Neuronal stem cell (in vitro differentiated cells): ENCODE data around the gene METTL24.

ENCODE experiments used
- DNase-seq: peaks from one replicate; pipeline ENCODE4 v3.0.0-alpha.2; 2013; ENCODE audit warnings: low spot score
- H2AFZ ChIP-seq: one replicate; pipeline ENCODE4 v1.6.1; 2013; ENCODE audit warnings: mild to moderate bottlenecking, low read length, inconsistent platforms
- H2AK5ac ChIP-seq: 2 replicates; pipeline ENCODE4 v1.6.1; 2013; ENCODE audit warnings: low read depth, mild to moderate bottlenecking, inconsistent platforms, low read length, moderate library complexity, mixed read lengths
- H2BK120ac ChIP-seq: 2 replicates; pipeline ENCODE4 v1.6.1; 2013; ENCODE audit warnings: low read depth, mild to moderate bottlenecking, inconsistent platforms, low read length, moderate library complexity, mixed read lengths
- H2BK12ac ChIP-seq: one replicate; pipeline ENCODE4 v1.6.1; 2013; ENCODE audit warnings: low read length, inconsistent platforms
- H2BK15ac ChIP-seq: 2 replicates; pipeline ENCODE4 v1.6.1; 2013; ENCODE audit warnings: mild to moderate bottlenecking, low read length, inconsistent platforms, mixed read lengths
- H2BK5ac ChIP-seq: one replicate; pipeline ENCODE4 v1.6.1; 2013; ENCODE audit warnings: inconsistent platforms, mild to moderate bottlenecking, low read length, moderate library complexity
- H3K14ac ChIP-seq: one replicate; pipeline ENCODE4 v1.6.1; 2013; ENCODE audit warnings: low read length, inconsistent platforms
- H3K18ac ChIP-seq: 2 replicates; pipeline ENCODE4 v1.6.1; 2013; ENCODE audit warnings: low read length, inconsistent platforms
- H3K23ac ChIP-seq: 2 replicates; pipeline ENCODE4 v1.6.1; 2013; ENCODE audit warnings: low read depth, mild to moderate bottlenecking, mixed read lengths, low read length, inconsistent platforms; ENCODE audit not compliant: poor library complexity
- H3K27ac ChIP-seq: replicated peaks from 3 replicates; pipeline ENCODE4 v1.5.1; 2013; ENCODE audit warnings: low read length, inconsistent platforms
- H3K27me3 ChIP-seq, 3 experiments: 2 replicates each; pipeline ENCODE4 v1.6.1; 2013; ENCODE audit warnings: low read length in 3 of 3, mild to moderate bottlenecking in 2 of 3, inconsistent platforms in 1 of 3, low read depth in 1 of 3, mixed read lengths in 1 of 3, moderate library complexity in 1 of 3; ENCODE audit not compliant: control insufficient read depth in 3 of 3, insufficient read depth in 3 of 3
- H3K36me3 ChIP-seq, 2 donors: replicated peaks in 1 of 2; 2 replicates each; pipeline ENCODE4 v1.6.1; 2013; ENCODE audit warnings: low read length in 2 of 2; ENCODE audit not compliant: control insufficient read depth in 2 of 2, insufficient read depth in 2 of 2
- H3K4ac ChIP-seq: 2 replicates; pipeline ENCODE4 v1.6.1; 2013; ENCODE audit warnings: inconsistent platforms, mild to moderate bottlenecking, low read length, moderate library complexity
- H3K4me1 ChIP-seq, 2 donors: 1 replicate in 1 of 2; 2 replicates in 1 of 2; pipeline ENCODE4 v1.6.1; 2013; ENCODE audit warnings: low read length in 2 of 2, low read depth in 1 of 2; ENCODE audit not compliant: control insufficient read depth in 2 of 2, insufficient read depth in 1 of 2
- H3K4me2 ChIP-seq: one replicate; pipeline ENCODE4 v1.6.1; 2013; ENCODE audit warnings: mild to moderate bottlenecking, low read length, inconsistent platforms; ENCODE audit not compliant: insufficient read depth, poor library complexity, severe bottlenecking
- H3K4me3 ChIP-seq, 2 donors: 2 replicates each; pipeline ENCODE4 v1.5.1; 2013; ENCODE audit warnings: low read length in 2 of 2, mild to moderate bottlenecking in 2 of 2, inconsistent platforms in 1 of 2, moderate library complexity in 1 of 2
- H3K79me1 ChIP-seq: one replicate; pipeline ENCODE4 v1.6.1; 2013; ENCODE audit warnings: low read depth, mild to moderate bottlenecking, inconsistent platforms, low read length, moderate library complexity
- H3K9ac ChIP-seq: one replicate; pipeline ENCODE4 v1.6.1; 2013; ENCODE audit warnings: mild to moderate bottlenecking, low read depth, low read length, inconsistent platforms; ENCODE audit not compliant: poor library complexity
- H3K9me3 ChIP-seq, 2 donors: replicated peaks in 1 of 2; 2 replicates each; pipeline versions ENCODE3 to v1.6.1; 2013; ENCODE audit warnings: low read length in 2 of 2, mild to moderate bottlenecking in 2 of 2, inconsistent platforms in 1 of 2, low read depth in 1 of 2, mixed read lengths in 1 of 2, moderate library complexity in 1 of 2; ENCODE audit not compliant: control insufficient read depth in 2 of 2, insufficient read depth in 1 of 2
- H4K8ac ChIP-seq: one replicate; pipeline ENCODE4 v1.6.1; 2013; ENCODE audit warnings: low read depth, mild to moderate bottlenecking, inconsistent platforms, low read length, moderate library complexity
- H4K91ac ChIP-seq: one replicate; pipeline ENCODE4 v1.6.1; 2013; ENCODE audit warnings: low read length, low read depth, mild to moderate bottlenecking, inconsistent platforms; ENCODE audit not compliant: poor library complexity
- WGBS, 2 donors: extraction: QIAGEN DNeasy Blood & Tissue Kit; methylation state at CpG; one replicate each; pipeline ENCODE4 v1.1.7; 2013; ENCODE audit warnings: missing lambda C conversion rate in 2 of 2, mixed read lengths in 1 of 2; ENCODE audit not compliant: insufficient read length in 2 of 2, insufficient replicate concordance in 1 of 2; ENCODE audit errors: extremely low coverage in 2 of 2; 5-methylcytosine and 5-hydroxymethylcytosine counted together

Gene METTL24

DNA sequence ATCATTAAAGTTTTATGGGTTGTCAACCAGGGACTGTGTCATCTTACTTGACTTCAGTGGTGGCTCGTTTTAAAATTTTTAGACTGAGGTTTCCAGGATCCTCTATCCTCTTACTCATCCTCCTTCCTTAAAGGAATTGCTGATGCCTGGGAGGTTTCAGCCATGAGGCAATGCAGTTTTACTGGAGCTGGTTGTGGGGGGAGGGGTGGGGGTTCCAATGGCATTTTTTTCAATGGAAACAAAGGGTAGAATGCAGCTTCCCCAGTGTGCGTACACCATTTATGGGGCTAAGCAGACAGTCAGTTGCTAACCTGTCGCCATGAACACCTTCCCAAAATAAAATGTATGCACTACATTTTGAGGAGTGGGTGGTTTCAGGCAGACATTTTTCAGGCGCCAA, 88.0 kb downstream of the METTL24 start:
- Histone ChIP-seq H3K27me3 (no peaks in the 10 kb centered on the region), H3K4me2 (no peak overlapping the region), H3K9me3 (no peaks in the 10 kb centered on the region), H3K23ac (no peak overlapping the region), H4K91ac (no peak overlapping the region), H3K27ac (peak overlapping the region; percentile 54), H3K4me3 (no peak overlapping the region), H2BK5ac (no peak overlapping the region), H2BK120ac (no peak overlapping the region), H3K9ac (no peak overlapping the region), H3K4ac (no peak overlapping the region), H2BK15ac (no peak overlapping the region), H2AFZ (peak overlapping the region; percentile 54), H3K14ac (no peak overlapping the region), H2AK5ac (no peak overlapping the region), H3K18ac (no peak overlapping the region), H2BK12ac (no peak overlapping the region), H3K36me3 (no peaks in the 10 kb centered on the region), H4K8ac (no peak overlapping the region), H3K4me1 (peaks cover 3 to 8% of the 10 kb centered on the region in 2 donors), H3K79me1 (no peaks in the 10 kb centered on the region)
- WGBS, 2 donors: no CpG with 5 or more reads among the region's 4 CpGs
- peak; percentile 48 for DNase-seq

DNA sequence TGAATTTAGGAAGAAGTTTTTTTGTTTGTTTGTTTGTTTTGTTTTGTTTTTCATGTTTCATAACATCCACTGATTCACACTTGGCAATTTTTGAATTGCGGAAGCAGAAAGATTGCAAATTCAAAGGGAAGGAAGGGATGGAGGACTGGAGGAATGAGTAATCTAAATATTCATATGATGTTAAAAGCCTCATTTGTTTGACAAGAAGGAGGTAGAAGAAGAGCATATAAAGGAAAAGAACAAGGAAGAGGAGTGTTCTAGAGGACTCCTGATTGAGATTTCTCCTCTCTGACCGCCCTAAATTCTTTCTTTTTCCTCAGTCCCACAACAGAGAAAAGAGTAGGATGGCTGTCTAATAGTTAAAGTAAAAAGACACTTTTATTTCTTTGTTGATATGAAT, 88.5 kb downstream of the METTL24 start:
- Histone ChIP-seq H3K27me3 (no peaks in the 10 kb centered on the region), H4K91ac (no peak overlapping the region), H2BK5ac (no peak overlapping the region), H4K8ac (no peak overlapping the region), H2BK12ac (no peak overlapping the region), H3K9me3 (no peaks in the 10 kb centered on the region), H2BK15ac (no peak overlapping the region), H3K14ac (no peak overlapping the region), H2BK120ac (no peak overlapping the region), H2AFZ (peak overlapping the region; percentile 54), H3K27ac (peak overlapping the region; percentile 54), H3K36me3 (no peaks in the 10 kb centered on the region), H3K23ac (no peak overlapping the region), H3K4me3 (no peak overlapping the region), H3K79me1 (no peaks in the 10 kb centered on the region), H3K18ac (no peak overlapping the region), H2AK5ac (no peak overlapping the region), H3K4me1 (peaks cover 3 to 8% of the 10 kb centered on the region in 2 donors), H3K4me2 (no peak overlapping the region), H3K9ac (no peak overlapping the region), H3K4ac (no peak overlapping the region)
- WGBS, 2 donors: no CpG with 5 or more reads among the region's 2 CpGs
- no peak for DNase-seq

DNA sequence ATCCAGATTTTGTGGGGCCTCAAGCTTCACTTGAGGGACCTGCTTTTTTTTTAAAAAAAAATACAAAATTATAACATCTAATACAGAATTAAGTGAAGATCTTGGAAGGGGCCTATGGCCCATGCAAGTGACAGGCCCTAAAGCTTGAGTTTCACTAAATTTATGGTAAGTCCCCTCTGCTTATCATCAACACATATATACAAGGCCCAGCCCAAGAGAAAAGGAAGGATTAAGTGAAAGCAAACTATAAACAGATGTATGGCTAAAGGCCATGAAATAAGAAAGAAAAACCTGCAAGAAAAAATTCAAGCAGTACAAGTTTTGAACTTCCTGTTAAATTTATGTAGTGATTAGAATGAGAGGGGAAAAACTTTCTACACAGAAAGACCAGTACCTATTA, 91.2 kb downstream of the METTL24 start:
- Histone ChIP-seq H4K8ac (no peak overlapping the region), H3K4ac (no peak overlapping the region), H3K27me3 (no peaks in the 10 kb centered on the region), H3K18ac (no peak overlapping the region), H3K14ac (no peak overlapping the region), H3K27ac (no peak overlapping the region), H3K4me3 (no peak overlapping the region), H3K4me2 (no peak overlapping the region), H2BK5ac (no peak overlapping the region), H3K9ac (no peak overlapping the region), H2BK15ac (no peak overlapping the region), H2BK120ac (no peak overlapping the region), H2AK5ac (no peak overlapping the region), H3K9me3 (no peaks in the 10 kb centered on the region), H2AFZ (no peak overlapping the region), H3K4me1 (peaks cover 3 to 8% of the 10 kb centered on the region in 2 donors), H3K79me1 (no peaks in the 10 kb centered on the region), H3K23ac (no peak overlapping the region), H2BK12ac (no peak overlapping the region), H4K91ac (no peak overlapping the region), H3K36me3 (no peaks in the 10 kb centered on the region)
- no peak for DNase-seq

DNA sequence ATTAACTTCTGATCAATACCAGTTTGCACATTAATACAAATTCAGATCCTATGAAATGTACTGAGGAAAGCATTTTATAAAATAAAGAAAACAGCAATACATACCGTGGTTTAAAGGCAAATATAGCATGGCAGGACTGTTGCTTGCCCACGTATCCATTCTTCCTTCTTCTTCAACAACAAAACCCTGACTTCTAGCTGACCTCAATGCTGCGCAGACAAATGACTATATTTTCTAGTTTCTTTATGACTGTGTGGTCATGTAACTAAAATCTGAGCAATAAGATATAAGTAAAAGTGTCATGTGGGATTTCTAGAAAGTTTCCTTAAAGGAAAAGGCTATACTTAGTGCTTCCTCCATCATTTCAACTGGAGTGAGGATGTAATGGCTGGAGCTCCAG, 92.9 kb downstream of the METTL24 start:
- no CpG with 5 or more reads among the region's 3 CpGs for WGBS, 2 donors
- H3K14ac ChIP-seq: no peak overlapping the region
- H2BK5ac ChIP-seq: no peak overlapping the region
- H3K79me1 ChIP-seq: no peaks in the 10 kb centered on the region
- H3K23ac ChIP-seq: no peak overlapping the region
- H4K91ac ChIP-seq: no peak overlapping the region
- H2AK5ac ChIP-seq: no peak overlapping the region
- no peak overlapping the region for H3K18ac ChIP-seq
- H2BK120ac ChIP-seq: no peak overlapping the region
- H2AFZ ChIP-seq: no peak overlapping the region
- no peaks in the 10 kb centered on the region for H3K9me3 ChIP-seq
- H3K36me3 ChIP-seq: no peaks in the 10 kb centered on the region
- no peak overlapping the region for H2BK15ac ChIP-seq
- DNase-seq: no peak
- no peak overlapping the region for H2BK12ac ChIP-seq
- H4K8ac ChIP-seq: no peak overlapping the region
- H3K4me2 ChIP-seq: no peak overlapping the region
- no peak overlapping the region for H3K4ac ChIP-seq
- H3K27me3 ChIP-seq: no peaks in the 10 kb centered on the region
- H3K9ac ChIP-seq: no peak overlapping the region
- H3K27ac ChIP-seq: no peak overlapping the region
- H3K4me1 ChIP-seq: peaks cover 2 to 7% of the 10 kb centered on the region in 2 donors
- H3K4me3 ChIP-seq: no peak overlapping the region
